Natural killer cell (primary cell): ENCODE measurements around the gene TFB1M. TPM values are rescaled to one million over a fixed set of nuclear protein-coding genes. Genes with fewer than 3 reads are reported as not detected.

Experiments
- ATAC-seq, 3 donors: fragments of 150-1000 bp in 2 of 3; fragments of 200-7000 bp in 1 of 3; cut with Tn5 transposase; 1 replicate in 1 of 3; 2 replicates in 2 of 3; pipeline ENCODE4 v1.10.0; 2021; ENCODE audit warnings: mild to moderate bottlenecking in 2 of 3, moderate library complexity in 2 of 3
- DNase-seq, 2 donors: peaks; one replicate each; pipeline versions ENCODE4 v3.0.0 to v3.0.0-alpha.2; 2013 to 2021; ENCODE audit warnings: mixed read lengths in 1 of 2
- H3K27ac ChIP-seq: one replicate; pipeline ENCODE4 v1.5.1; 2013; ENCODE audit warnings: mild to moderate bottlenecking, low read length
- H3K27me3 ChIP-seq: one replicate; pipeline ENCODE4 v1.6.1; 2013; ENCODE audit warnings: low read length; ENCODE audit not compliant: control insufficient read depth, insufficient read depth
- H3K36me3 ChIP-seq: one replicate; pipeline ENCODE4 v1.6.1; 2013; ENCODE audit warnings: low read length; ENCODE audit not compliant: control insufficient read depth, insufficient read depth
- H3K4me1 ChIP-seq: one replicate; pipeline ENCODE4 v1.6.1; 2013; ENCODE audit warnings: low read length; ENCODE audit not compliant: control insufficient read depth, insufficient read depth
- H3K4me3 ChIP-seq: one replicate; pipeline ENCODE4 v1.5.1; 2013; ENCODE audit warnings: low read length
- H3K9me3 ChIP-seq: one replicate; pipeline ENCODE4 v1.6.1; 2013; ENCODE audit warnings: low read length; ENCODE audit not compliant: control insufficient read depth, insufficient read depth
- H3K27ac Mint-ChIP-seq, 2 donors: one replicate each; pipeline ENCODE4 v1.8.0; 2022; ENCODE audit warnings: mild to moderate bottlenecking in 2 of 2, mixed read lengths in 2 of 2, moderate library complexity in 1 of 2
- H3K27me3 Mint-ChIP-seq, 2 donors: one replicate each; pipeline ENCODE4 v1.8.0; 2022; ENCODE audit warnings: low read depth in 2 of 2, mixed read lengths in 2 of 2
- H3K36me3 Mint-ChIP-seq: one replicate; pipeline ENCODE4 v1.8.0; 2022; ENCODE audit warnings: mixed read lengths
- H3K4me1 Mint-ChIP-seq, 2 donors: one replicate each; pipeline ENCODE4 v1.8.0; 2022; ENCODE audit warnings: mixed read lengths in 2 of 2
- H3K4me3 Mint-ChIP-seq: one replicate; pipeline ENCODE4 v1.8.0; 2022; ENCODE audit warnings: mild to moderate bottlenecking, moderate library complexity, mixed read lengths
- H3K9me3 Mint-ChIP-seq, 2 donors: one replicate each; pipeline ENCODE4 v1.8.0; 2022; ENCODE audit warnings: mixed read lengths in 2 of 2
- CTCF ChIP-seq: fragments of 200-600 bp; IDR thresholded peaks from one replicate; pipeline ENCODE4 v1.8.0; 2022; ENCODE audit warnings: antibody characterized with exemption
- WGBS: methylation state at CpG from one replicate; pipeline ENCODE4 v1.1.7; 2013; ENCODE audit warnings: missing lambda C conversion rate; ENCODE audit not compliant: insufficient coverage; 5-methylcytosine and 5-hydroxymethylcytosine counted together
- intact Hi-C: fragments of 100-400 bp; cut with micrococcal nuclease; formaldehyde crosslinking; loops from one replicate; pipeline ENCODE4 v1.14.2; 2022
- total RNA-seq, 4 donors: library from RNA; stranded (reverse); fragments of 120-200 nt in 1 of 4; gene quantifications; one replicate each; pipeline versions ENCODE4 v1.2.3 to v1.2.4, GENCODE V29; 2013 to 2022

The TFB1M gene
- total RNA-seq, 3 donors from 2014 or later (not counting 1 experiment from before 2014, with no cell fraction given), result 14.1 to 20.1 (median 17.1) TPM

- Mint-ChIP-seq H3K36me3 (no peaks in the 10 kb centered on the region), H3K9me3 (no peaks in the 10 kb centered on the region), H3K4me3 (no peak overlapping the region), H3K27me3 (peaks cover 4 to 18% of the 10 kb centered on the region in 2 donors), H3K27ac (no peak overlapping the region), H3K4me1 (peaks cover 0 to 7% of the 10 kb centered on the region in 2 donors)
- H3K4me3 ChIP-seq, result no peak overlapping the region
- TF ChIP-seq CTCF, result no peak
- H3K4me1 ChIP-seq, result peaks cover 13% of the 10 kb centered on the region
- no peak overlapping the region for H3K27ac ChIP-seq
- H3K27me3 ChIP-seq, result no peaks in the 10 kb centered on the region
- DNase-seq (no peak), ATAC-seq (no peak)
- intact Hi-C loops, result no loop called here
- no peaks in the 10 kb centered on the region for H3K9me3 ChIP-seq
- no peaks in the 10 kb centered on the region for H3K36me3 ChIP-seq
- WGBS, result 95% methylated on average over 13 of the region's 13 CpGs
These were observed 85.6 kb downstream of the TFB1M start for GRCh38 chr6:155228546-155229166.

- Mint-ChIP-seq H3K36me3 (no peaks in the 10 kb centered on the region), H3K9me3 (no peaks in the 10 kb centered on the region), H3K27me3 (peaks cover 4 to 25% of the 10 kb centered on the region in 2 donors), H3K4me1 (peaks cover 0 to 7% of the 10 kb centered on the region in 2 donors), H3K4me3 (no peak overlapping the region), H3K27ac (no peak overlapping the region)
- peaks cover 14% of the 10 kb centered on the region for H3K4me1 ChIP-seq
- no peak overlapping the region for H3K4me3 ChIP-seq
- no peaks in the 10 kb centered on the region for H3K36me3 ChIP-seq
- H3K27ac ChIP-seq, result no peak overlapping the region
- WGBS, result 96% methylated on average over 4 of the region's 4 CpGs
- H3K9me3 ChIP-seq, result no peaks in the 10 kb centered on the region
- no peak for DNase-seq
- ATAC-seq, result no peak
- TF ChIP-seq CTCF, result no peak
- intact Hi-C loops, result no loop called here
- no peaks in the 10 kb centered on the region for H3K27me3 ChIP-seq
These were observed 87.2 kb downstream of the TFB1M start for GRCh38 chr6:155227046-155227445.

GRCh38 chr6:155224618-155225017 is 89.7 kb downstream of the TFB1M start:
- H3K27ac ChIP-seq, result no peak overlapping the region
- Mint-ChIP-seq H3K9me3 (no peaks in the 10 kb centered on the region), H3K27me3 (peaks cover 4 to 25% of the 10 kb centered on the region in 2 donors), H3K4me3 (no peak overlapping the region), H3K36me3 (no peaks in the 10 kb centered on the region), H3K27ac (peak overlapping the region in 1 of 2 donors; percentile 75), H3K4me1 (peaks cover 0 to 7% of the 10 kb centered on the region in 2 donors)
- no peaks in the 10 kb centered on the region for H3K9me3 ChIP-seq
- DNase-seq, result no peak
- no peaks in the 10 kb centered on the region for H3K27me3 ChIP-seq
- no peak for TF ChIP-seq CTCF
- H3K4me1 ChIP-seq, result peaks cover 14% of the 10 kb centered on the region
- ATAC-seq, result no peak
- H3K4me3 ChIP-seq, result no peak overlapping the region
- intact Hi-C loops, result no loop called here
- WGBS, result 93% methylated on average over 7 of the region's 7 CpGs
- no peaks in the 10 kb centered on the region for H3K36me3 ChIP-seq
